IPS-NIHi7 (cell line): ENCODE data around the gene SP140L.
"Not testable (repeated sequence)": the region's sequence is repeated elsewhere in the genome, so short reads cannot be mapped to it uniquely, and the experiment has no call there.

Experiments used
- DNase-seq: peaks from one replicate; pipeline ENCODE4 v3.0.0; 2012; ENCODE audit warnings: mixed read lengths; ENCODE audit errors: extremely low spot score

SP140L gene

GRCh38 chr2:230362030-230362691, 35.2 kb downstream of the SP140L start:
- no peak for DNase-seq

DNA sequence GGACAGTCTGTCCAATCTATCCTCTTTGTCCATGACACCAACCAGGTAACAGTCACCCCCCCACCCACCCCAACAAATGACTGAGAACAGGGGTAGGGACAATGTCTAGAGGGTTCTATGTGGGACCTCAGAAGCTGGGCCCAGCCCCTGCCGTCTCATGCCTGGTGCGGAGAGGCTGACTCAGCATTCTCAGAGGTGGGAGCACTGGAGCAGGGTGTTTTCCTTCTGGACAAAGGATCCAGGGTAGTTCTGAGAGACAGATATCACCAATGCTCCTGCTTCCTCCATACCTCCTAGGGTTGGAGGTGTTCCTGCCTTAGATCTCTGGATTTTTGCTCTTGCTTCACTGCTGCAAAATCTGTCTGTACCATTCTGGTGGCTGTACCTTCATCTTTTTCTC, 55.1 kb downstream of the SP140L start:
- DNase-seq = no peak

DNA sequence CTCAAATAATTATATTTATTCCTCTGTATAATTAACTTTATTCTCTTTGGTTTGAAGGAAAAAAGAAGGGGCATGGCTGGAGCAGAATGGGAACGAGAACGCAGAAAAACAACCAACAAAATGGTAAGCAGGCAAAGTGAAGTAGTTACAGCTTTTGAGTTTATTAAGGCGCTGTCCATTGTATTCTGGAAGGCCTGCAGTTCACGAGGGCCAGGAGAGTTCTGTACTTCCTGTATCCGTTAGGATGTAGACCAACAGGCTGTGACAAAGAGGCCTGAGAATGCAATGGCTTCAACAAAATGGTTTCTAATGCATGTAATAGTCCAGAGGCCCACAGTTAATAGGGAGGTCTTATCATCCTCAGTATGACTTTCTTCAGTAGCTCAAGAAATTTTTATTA, 56.5 kb downstream of the SP140L start:
- DNase-seq = no peak

DNA sequence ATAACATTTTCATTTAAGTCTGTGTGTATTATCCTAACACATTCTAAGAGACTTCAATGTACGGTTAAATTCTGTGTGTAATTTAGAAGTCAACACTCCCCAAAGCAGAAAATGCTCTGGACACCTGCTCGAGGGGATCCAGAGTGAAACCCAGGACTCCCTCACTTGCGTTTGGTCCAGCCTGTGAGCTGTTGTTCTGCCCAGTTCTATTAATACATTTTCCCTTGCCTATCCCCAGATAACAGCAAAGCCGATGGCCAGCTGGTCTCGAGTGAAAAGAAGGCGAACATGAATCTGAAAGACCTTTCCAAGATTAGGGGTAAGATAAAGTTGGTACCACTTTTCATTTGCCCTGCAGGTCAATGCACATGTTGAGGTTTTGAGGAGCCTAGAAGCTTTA, 58.0 kb downstream of the SP140L start:
- DNase-seq = no peak

- DNase-seq = no peak
Observed at GRCh38 chr2:230394301-230394700, 67.3 kb downstream of the SP140L start.

GRCh38 chr2:230398698-230399097, 71.7 kb downstream of the SP140L start:
- not testable (repeated sequence) for DNase-seq

DNA sequence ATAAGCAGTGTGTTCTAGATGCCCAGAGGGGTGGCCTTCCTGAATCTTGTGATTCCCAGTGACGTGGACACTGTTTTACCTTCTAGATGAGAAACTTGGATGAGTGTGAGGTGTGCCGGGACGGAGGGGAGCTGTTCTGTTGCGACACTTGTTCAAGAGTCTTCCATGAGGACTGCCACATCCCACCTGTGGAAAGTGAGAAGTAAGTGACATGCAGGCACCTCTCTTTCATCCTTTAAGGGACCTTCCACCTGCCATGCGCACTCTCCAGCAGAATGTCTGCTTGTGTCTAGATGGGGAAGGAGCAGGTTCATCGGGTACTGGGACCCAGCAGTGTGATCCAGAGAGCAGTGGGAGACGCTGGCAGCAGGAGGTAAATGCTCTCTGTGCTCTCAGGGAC, 73.0 kb downstream of the SP140L start:
- no peak for DNase-seq

GRCh38 chr2:230400454-230400853, 73.5 kb downstream of the SP140L start:
- no peak for DNase-seq

- DNase-seq = not testable (repeated sequence)
Observed at GRCh38 chr2:230401026-230401425, 74.0 kb downstream of the SP140L start.

- no peak for DNase-seq
Observed at GRCh38 chr2:230403746-230404145, 76.8 kb downstream of the SP140L start.

GRCh38 chr2:230405824-230406223, 78.8 kb downstream of the SP140L start:
- no peak for DNase-seq

- no peak for DNase-seq
Observed at GRCh38 chr2:230408244-230408842, 81.3 kb downstream of the SP140L start.

DNA sequence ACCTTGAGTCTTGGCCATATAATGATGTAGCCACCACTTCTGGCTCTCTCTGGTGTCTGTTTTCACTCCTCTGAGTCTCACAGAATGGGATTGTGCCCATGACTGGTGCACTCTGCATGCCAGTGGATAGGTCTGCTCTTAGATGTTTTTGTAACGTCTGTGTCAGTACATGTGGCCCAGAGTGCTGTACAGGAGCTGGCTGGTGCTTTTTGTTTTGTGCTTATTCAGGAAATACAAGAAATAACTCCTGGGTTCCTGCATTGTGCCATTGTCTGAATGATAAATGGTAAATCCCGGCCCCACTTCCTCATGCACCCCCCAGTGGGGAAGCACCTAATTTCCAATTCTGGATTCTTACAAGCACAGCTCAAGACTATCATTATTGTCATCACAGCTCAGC, 82.3 kb downstream of the SP140L start:
- DNase-seq = not testable (repeated sequence)

GRCh38 chr2:230410263-230410662, 83.3 kb downstream of the SP140L start:
- no peak for DNase-seq

DNA sequence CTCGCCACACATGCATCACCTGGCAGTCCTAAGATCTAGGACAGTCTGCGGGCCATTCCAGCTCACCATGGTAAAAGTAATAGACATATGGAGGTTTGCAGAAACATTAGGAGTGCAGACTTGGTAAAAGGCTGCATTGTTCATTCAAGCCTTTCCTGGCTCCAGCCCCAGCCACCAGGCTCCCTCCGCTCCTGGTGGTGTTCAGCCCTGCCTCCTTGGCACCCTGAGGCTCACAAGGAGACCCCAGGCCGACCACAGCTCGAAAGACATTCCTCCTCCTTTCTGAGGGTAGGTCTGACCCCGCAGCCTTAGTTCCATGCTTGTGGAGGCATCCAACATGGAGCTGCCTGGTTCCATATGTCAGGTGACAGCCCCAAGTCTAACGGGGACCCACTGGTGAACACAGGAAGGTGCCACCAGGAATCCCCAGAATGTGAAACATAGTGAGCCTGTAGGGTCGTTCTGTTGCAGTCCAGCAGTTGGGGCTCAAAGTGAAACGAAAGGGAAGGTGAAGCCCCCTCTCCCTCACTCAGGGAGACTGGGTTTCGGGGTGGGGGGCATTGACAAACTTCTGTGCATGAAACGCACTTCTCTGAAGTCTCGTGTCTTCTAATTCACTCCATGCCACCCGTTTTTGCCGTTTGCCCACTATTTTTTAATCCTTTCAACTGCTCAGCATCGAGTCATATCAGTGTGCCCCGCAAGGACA, 84.0 kb downstream of the SP140L start:
- DNase-seq = no peak

- DNase-seq = peak; percentile 75
Observed at GRCh38 chr2:230411570-230412370, 84.8 kb downstream of the SP140L start.

DNA sequence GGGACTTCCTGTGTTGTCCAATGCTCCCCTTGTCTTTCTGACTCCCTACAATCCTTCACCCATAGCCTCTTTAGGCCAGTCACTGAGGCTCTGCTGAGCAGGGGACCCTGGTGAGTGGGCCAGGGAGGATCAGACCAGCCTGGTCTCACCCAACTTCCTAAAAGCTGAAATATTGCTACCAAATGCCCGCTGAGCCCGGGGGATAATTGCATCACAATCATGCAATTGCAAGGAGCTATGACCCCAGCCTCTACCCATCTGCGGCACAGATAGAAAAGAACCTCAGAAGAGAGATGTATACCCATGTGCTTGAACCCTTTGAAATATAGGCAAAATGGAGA, 85.3 kb downstream of the SP140L start:
- no peak for DNase-seq

DNA sequence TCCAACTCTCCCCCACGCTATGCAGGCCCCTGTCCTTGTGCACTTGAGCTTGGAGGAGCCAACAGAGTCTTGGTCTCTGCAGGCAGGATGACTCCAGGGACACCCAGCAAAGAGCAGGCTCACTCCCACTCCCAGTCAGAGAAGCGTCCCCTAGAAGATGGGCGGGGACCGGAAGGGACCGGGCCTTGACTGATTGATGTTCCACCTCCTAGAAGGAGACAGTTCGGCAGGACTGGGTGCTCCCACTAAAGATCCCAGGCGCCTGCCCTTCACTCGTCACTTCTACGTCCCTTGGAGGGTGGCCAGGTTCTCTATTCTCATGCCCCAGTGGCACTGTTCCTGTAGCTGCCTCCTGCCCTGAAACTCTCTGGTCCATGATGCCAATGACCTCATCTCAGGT, 85.9 kb downstream of the SP140L start:
- DNase-seq = no peak

DNA sequence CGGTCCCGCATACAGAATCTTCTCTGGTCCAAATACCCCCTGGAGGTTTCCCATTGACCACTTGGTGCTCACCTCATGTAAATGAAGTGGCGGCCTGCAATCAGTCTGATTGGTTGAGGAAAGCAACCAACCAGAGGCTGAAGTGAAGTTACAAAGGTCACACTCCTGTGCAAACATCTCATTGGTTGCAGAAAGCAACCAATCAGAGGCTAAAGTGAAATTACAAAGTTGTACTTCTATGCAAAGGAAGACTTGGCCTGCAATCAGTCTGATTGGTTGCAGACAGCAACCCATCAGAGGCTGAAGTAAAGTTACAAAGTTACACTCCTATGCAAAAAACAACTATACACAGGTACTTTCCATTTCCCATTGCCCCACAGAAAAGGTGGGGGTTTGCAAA, 86.5 kb downstream of the SP140L start:
- no peak for DNase-seq

- no peak for DNase-seq
Observed at GRCh38 chr2:230414302-230414701, 87.3 kb downstream of the SP140L start.

DNA sequence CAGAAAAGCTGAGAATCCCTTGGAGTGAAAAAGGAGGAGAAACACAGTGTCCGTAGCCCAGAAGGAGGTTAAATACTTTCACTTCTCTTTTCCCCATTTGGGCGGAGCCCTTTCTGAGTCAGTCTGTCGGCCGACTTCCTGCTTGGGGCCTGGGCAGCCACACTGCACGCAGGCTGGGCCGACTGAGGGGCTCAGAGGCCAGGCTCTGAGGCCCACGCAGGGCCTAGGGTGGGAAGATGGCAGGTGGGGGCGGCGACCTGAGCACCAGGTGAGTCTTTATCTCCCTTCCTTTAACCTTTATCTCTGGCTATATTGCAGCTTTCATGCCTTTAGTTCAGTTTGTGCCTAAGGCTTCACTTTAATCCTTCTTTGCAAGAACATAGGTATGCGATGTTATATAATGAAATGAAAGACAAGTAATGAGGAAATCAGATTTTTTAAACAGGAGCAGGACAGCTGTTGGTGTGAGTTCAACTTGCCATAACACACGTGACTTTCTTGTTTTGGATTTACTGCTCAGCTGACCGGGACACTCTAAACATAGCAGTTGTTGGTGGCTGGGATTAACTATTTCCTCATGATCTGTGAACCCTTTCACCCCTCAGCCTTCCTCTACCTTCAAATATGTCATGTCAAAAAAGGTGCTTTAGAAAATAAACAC, 89.2 kb downstream of the SP140L start, which contains the start of gene SP100:
Gene SP100, plus strand, starts transcription at position 141 of the 661 bp plus-strand sequence. Its CDS starts 96 bp downstream, at position 237.
- DNase-seq = peak; percentile 25

- no peak for DNase-seq
Observed at GRCh38 chr2:230417436-230417835, 90.4 kb downstream of the SP140L start.
